ENCODE results near the gene CDADC1.
"Not testable (repeated sequence)": the region's sequence is repeated elsewhere in the genome, so short reads cannot be mapped to it uniquely, and the experiment has no call there.

Gene CDADC1

DNA sequence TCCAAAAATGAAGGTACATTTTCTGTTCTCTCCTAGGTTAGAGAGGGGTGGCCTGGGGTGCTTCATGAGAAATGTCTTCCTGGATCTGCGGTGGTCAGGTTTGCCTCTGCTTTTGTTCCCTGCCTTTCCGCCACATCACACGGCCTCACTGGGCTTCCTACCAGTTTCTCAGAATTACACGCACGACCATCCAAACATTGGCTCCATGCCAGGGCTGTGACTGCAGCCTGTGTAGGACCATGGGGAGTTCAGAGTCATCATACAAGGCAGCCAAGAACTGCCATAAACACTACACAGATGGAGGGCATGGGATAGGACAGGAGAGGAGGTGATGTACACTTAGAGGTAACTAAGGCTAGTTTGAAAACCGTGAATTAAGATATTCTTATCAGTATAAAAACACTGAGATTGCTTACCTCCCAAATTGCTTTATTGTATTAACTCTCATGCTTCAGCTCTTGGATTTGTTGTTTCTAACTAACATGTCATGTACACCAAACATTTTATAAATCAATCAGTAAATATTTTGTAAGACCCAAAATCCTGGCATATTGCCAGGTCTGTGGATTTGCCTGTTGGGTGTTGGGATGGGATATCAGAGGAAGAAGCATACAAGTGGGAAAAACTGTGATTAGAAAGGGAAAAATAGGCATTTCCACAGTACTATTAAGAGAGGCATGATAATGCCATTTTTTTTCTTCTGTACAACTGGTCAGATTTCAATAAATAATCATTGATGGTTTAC lies 45.2 kb downstream of the CDADC1 start:
- DNase-seq (ENCODE audit: low read depth in 1 of 2, low spot score in 1 of 2): no peak

DNA sequence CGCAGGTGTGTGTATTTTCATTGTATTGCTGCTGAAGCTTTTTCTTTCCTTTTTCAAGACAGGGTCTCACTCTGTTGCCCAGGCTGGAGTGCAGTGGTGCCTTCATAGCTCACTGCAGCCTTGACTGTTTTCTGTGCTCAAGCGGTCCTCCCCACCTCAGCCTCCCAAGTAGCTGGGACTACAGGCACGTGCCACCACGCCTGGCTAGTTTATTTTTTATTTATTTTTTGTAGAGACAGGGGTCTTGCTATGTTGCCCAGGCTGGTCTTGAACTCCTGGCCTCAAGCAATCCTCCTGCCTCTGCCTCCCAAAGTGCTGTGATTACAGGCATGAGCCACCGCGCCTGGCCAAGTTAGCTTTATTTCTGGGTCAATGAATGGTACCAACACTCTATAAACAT lies 47.0 kb downstream of the CDADC1 start:
- DNase-seq (ENCODE audit: low read depth in 1 of 2, low spot score in 1 of 2): not testable (repeated sequence)

DNA sequence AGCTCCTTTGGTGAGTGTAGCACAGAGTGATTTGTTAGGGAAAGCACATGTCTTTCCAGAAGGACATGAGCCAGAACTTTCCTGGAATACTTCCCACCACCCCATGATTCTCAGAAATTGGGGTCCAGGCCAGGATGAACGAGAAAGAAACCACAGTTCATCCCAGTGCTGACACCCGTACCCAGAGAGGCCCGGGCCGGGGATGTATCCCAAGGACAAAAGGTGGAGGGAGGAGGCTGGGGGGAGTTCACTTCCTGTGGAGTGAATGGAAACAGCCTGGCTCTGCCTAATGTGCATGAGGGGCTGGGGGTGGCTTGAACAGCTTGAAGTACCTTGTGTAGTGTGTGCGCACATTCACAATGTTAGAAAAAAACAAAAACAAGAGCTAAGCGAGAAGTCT lies 47.5 kb downstream of the CDADC1 start:
- no peak for DNase-seq (ENCODE audit: low read depth in 1 of 2, low spot score in 1 of 2)

DNA sequence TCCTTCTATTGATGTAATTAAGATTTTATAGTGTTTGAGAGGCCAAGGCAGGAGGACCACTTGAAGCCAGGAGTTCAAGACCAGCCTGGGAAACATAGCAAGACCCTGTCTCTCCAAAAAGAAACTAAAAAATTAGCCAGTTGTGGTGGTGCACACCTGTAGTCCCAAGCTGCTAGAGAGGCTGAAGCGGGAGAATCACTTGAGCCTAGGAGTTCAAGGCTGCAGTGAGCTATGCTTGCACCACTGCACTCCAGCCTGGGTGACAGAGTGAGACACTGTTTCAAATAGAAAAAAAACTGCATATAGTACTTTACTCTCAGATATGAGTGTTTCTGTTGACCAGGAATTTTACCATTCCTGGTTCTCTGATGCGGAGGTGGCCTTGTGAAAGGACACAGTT lies 48.9 kb downstream of the CDADC1 start:
- DNase-seq (ENCODE audit: low read depth in 1 of 2, low spot score in 1 of 2): no peak

DNA sequence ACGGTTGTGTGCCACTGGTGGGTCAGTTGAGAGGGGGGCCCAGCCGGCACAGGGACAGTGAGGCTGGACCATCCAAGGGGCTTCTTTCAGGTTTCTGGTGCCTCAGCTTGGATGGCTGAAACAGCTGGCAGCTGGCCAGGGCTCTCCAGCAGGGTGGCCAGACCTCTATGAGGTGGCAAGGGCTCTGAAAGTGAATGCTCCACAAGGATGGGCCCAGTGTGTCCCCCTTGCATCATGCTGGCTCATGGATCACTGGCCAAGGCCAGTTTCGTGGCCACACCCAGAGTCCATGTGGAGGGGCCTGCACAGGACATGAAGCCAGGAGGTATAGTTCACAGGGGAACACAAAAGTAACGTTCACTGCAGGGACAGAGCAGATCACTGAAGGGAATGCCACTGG lies 49.6 kb downstream of the CDADC1 start:
- no peak for DNase-seq (ENCODE audit: low read depth in 1 of 2, low spot score in 1 of 2)

DNA sequence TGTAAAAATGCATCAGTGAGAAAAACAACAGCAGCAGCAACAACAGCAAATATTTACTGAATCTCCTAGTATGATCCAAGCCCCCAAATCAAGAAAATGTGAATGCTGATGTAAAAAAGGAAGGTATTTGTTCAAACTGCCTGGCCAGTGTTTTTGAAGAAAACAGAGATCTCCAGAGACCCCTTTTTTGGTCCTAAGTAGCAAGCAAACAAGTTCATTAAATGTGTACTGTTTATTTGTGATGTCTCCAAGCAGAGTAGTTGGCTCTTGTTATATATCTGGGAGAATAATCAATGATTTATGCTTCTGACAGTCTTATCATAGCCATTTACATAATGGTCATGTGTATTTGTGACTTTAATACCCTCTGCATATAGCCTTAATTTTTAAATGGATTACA lies 50.7 kb downstream of the CDADC1 start:
- DNase-seq (ENCODE audit: low read depth in 1 of 2, low spot score in 1 of 2): no peak

DNA sequence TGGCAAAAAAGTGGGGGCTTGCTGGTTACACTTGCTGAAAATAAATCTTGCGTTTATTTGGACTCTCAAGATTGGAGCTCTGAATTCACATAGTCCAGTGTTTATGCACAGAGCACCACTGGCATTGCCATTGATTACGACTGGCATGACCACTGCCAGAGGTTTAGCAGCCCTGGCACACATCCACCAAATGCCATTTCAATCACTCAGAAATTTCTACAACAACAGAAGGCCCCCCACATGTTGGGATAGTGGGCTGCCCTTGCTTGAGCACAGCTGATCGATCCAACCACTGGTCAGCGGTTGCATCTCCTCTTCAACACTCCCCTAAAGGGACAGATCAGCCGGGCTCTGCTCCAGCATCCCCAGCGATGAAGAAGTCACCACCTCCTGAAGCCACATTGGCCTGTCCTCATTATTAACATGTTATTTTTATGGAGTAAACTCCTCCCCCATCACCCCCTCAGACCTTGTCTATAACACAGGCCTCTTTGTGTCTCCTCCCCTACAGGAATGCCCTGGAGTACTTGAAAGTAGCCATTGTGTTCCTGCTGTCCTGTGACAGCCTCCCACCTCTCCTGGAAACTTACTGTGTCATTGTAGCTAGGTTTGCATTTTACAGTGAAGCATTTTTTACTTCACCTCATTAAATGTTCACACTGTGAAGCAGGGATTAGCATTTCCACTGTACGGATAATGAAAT lies 51.3 kb downstream of the CDADC1 start:
- DNase-seq (ENCODE audit: low read depth in 1 of 2, low spot score in 1 of 2): no peak

DNA sequence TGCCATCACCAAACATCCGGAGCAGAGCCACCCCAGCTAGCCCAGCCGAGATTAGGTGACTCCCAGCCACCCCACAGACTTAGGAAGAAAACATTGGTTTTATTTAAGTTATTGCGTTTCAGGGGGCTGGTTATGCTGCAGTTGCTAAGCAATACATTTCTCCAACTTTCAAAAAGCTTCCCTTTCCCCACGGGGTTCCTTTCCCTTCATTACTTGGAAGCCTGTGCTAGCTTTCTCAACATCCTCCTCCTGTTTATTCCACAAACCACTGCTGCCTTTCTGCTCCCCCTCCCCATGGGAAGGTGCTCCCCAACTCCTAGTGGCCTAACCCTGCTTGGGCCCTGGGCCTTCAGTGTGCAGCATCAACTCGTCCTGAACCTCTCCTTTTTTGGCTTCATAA lies 52.6 kb downstream of the CDADC1 start:
- no peak for DNase-seq (ENCODE audit: low read depth in 1 of 2, low spot score in 1 of 2)

DNA sequence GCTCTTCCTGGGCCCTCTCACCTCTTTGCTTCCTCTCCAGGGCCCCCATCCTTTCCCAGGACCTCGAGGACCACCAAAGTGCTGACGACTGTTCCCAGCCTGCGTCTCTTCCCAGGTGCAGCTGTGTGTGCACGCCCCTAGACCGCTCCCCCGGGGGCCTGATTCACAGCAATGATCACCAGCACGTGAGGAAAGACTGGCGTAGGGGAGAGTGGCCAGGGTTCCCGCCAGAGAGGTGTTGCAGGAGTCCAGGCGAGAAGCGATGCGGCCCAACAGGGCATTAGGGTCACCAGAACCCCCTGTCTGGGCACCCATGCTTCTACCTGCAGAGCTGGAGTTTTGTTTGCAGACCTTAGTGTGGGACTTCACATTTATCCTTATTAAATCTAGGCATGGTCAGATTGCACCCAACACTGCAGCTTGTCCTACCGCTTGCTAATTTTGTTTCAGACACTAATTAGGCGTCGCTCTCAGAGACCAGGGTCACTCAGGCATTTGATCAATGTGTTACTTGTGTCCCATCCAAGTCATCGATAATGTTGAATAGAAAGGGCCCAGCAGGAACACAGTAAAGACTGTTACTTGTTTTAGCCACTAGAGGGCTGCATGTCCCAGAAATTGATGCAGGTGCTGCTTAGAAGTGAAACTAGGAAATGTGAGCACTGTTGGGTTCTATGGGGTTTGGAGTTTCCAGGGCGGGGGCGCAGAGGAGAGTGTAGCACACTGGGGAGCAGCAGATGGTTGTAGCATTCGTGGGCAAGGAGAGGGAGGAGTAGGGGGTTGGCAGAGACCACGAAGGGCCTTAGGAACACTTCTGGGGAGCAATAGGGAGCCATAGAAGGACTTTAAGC lies 53.2 kb downstream of the CDADC1 start:
- DNase-seq (ENCODE audit: low read depth in 1 of 2, low spot score in 1 of 2): peak; percentile 10 to 50

DNA sequence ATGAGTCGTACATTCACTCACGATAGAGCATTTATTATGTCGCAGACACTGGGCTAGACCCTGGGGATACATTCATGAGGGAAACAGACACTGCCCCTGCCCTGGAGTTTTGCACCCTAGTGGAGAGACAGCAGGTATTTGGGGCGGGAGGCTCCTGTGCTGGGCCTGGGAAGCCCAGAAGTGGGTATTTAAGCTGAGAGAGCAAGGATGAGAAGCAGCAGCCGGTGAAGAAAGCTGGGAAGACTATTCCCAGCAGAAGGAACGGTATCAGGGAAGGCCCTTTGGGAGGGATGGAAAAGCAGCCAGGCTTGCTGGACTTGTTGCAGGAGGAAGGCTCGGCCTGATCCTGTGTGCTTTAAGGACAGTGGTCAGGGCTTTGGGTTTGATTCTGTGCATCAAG lies 54.5 kb downstream of the CDADC1 start:
- DNase-seq (ENCODE audit: low read depth in 1 of 2, low spot score in 1 of 2): no peak

DNA sequence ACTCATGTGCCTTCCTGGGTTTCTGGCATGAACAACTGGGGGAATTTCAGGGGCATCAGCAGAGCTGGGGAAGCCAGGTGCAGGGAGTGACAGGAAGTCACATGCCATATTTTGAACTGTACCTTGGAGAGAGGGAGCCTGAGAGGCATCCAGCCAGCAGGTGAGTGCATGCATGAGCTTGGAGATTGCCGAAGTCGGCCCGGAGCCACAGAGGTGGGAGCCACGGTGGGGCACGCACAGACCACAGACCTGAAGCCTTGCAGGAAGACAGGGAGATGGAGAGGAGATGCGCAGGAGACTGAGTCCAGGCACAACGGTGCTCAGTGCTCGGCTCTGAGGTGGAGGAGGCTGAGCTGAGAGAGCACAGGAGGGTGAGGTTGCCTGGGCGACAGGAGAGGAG lies 55.1 kb downstream of the CDADC1 start:
- no peak for DNase-seq (ENCODE audit: low read depth in 1 of 2, low spot score in 1 of 2)

DNA sequence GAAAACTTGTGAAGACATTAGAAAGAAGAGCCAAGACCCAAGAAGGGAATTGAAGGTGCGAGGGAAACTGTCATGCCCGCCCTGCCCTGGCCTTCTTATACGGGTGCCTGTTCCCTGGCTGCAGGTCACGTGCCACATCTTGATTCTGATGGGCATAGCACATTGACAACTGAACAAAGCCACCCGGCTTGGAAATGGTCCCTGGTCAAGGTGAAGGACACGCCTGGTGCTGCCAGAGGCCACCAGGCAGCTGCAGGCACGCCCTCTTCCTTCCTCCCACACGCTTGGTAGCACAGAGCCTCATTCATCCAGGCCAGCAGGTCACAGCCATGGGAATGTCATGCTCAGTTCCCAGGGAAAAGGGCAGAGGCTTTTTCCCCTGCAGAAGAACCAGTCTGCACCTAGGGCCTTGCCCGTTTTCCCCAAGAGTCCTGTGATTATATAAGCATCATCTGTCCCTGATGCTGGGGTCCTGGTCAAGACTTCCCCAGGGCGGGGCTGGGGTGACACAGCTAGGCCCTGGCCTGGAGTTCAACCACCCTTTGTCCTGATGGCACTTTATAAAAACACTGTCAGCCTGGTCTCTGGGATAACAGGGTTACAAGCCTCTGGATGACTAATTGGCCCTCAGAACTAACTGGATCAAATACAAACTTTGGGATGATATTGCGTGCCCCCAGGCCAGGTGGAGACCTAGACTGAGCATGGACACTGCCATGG lies 56.0 kb downstream of the CDADC1 start:
- DNase-seq (ENCODE audit: low read depth in 1 of 2, low spot score in 1 of 2): no peak

DNA sequence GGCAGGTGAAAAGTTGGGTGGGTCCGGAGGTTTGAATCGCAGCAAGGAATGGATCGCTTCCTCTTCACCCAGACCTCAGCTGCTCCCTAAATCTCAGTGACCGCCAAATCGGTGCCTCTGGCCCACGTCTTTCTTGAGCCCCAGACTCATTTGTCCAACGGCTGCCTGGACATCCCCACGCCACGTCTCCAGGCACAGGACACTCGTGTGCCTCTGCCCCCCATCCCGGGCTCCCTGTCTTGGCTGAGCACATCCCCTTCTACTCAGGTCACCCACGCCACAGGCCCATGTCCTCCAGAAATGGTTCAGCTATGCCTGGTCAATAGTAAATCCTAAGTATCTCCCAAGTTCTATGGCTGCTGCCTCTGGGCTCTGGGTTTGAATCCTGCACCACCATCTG lies 56.6 kb downstream of the CDADC1 start:
- DNase-seq (ENCODE audit: low read depth in 1 of 2, low spot score in 1 of 2): no peak

DNA sequence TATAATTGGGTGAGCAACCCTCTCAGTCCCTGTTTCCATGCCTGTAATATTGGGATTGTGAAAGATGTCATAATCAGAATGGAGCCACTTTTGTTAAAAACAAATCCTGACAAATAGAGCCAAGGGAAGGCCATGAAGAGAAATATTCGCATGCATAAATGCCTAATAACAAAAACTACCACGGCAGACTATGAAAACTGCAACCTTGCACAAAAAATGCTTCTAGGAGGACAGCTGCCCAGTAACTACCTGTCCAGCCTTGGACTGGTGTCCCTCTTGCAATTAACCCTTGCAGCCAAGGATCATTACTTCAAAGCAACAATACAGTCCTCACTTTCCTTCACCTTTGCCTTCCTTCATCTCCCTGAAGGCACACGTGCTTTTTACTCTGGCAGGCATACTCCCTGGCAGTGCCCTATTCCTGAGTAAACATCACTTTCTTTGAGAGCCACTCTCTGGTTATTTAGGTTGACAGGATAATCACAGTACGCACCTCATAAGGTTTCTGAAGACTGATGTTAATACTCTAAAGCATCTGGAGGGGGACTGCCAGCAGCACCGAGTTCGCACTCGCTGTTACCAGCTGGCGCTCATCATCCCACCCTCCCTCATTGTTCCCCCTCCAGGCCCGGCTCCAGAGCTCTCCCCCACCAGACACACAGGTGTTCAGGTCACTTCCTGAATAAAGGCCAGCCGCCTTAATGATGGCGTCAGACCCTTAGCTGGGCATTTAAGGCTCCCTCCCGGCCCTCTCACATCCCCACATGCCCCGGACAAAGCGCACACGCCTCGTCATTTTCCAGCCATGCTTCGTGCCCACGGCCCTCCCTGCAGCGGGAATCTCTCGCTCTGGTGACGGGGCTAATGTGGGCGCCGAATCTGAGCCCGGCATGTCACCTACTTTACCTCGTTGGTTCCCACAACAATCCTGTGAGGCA lies 57.3 kb downstream of the CDADC1 start:
- no peak for DNase-seq (ENCODE audit: low read depth in 1 of 2, low spot score in 1 of 2)

DNA sequence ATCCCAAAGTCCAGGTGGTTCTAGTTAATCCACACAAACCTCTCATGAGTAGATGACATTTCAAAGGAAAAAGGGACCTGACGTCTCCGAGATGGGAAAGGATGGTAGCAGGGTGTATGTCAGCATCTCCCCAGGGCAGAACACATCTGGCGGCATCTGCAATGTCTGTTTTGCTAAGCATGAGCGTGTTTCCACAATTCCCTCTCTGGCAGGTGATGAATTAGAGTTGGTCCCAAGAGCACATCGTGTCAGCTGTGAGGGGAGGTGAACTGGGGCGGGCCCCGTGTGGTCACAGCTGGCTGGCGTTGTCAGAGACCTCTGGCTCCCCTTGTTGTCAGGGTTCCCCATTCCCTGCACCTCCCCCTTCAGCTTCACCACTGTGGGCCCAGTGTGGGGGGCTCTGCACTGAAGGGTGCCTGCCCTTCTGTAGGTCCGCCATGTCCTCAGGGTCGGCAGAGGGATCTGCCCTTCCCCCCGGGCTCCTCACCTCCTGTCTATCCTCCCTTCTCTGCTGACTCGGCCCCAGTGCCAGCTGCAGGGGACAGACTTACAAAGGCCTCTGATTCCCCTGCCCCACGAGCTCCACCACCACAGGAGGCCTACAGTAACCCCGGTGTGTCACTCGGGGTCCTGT lies 58.2 kb downstream of the CDADC1 start:
- no peak for DNase-seq (ENCODE audit: low read depth in 1 of 2, low spot score in 1 of 2)

DNA sequence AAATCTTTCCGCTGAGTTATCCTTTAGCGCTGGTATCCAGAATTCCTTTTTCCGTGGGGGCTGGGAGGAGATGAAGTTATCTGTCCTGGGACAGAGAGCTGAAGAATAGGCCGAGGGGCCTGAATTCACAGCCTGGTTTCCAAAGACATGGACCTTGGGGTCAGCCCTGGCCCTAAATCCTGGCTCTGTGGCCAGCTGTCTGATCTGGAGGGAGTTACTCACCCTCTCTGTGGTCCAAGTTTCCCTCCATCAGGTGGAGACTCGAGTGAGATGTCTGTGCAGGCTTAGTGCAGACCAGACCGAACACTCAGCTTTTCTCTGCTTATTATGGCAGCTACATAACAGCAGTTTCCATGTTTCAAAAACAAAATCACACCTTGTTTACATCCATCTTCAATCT lies 59.6 kb downstream of the CDADC1 start:
- DNase-seq (ENCODE audit: low read depth in 1 of 2, low spot score in 1 of 2): no peak

DNA sequence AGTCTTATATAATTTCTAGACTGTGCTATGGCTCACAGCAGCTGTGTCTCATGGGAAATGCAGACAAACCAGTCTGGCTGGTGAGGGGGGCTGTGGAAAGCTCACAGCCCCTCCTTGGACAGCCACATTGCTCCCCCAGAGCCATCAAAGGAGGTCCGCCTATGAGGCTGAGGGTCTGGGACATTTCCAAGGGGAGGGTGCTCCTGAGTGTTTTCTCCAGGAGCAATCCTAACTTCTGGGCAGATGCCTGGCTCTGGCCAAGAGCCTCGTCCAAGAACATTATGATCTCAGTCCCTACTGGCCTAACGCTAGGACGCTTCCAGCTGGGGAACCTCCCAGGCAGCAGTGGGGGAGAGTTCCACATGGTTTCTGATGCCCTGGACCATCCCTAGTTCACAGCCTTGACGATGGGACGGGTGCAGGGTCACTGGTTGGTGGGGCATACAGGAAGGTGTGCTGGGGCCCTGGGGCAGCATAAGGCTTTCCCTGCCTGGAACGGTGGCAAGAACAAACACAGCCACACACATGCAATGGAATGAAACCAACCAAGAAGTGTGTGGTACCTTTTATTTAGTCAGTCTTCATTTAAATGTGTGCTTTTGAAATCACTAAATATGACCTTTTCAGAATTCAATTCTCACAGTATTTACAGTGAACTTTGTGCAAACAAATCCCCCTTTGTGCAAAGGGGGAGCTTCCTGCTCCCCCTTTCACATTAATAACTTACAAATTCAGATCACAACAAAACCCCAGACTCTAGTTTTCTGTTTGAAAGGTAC lies 60.6 kb downstream of the CDADC1 start:
- DNase-seq (ENCODE audit: low read depth in 1 of 2, low spot score in 1 of 2): no peak

DNA sequence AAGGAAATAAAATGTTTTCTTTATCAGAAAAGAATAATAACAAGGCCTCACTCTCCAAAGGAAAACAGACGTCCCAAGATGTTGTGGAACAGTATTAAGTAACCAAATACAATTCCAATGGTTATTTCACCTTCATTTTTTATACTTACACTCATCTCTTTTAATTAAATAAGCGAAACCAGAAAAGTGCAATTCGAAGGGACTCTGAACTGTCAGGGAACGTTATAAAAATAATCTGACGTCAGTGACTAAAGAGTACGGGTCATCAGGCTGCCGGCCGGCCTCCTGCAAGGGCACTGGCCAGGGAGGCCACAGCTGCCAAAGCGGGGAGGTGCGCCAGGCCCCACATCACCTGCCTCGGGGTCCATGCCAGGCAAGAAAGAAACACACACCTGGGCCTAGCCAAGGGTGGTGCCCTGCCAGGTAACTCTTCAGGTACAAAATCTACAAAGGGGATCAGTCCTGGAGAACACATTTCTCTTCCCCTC lies 61.2 kb downstream of the CDADC1 start:
- DNase-seq (ENCODE audit: low read depth in 1 of 2, low spot score in 1 of 2): no peak

DNA sequence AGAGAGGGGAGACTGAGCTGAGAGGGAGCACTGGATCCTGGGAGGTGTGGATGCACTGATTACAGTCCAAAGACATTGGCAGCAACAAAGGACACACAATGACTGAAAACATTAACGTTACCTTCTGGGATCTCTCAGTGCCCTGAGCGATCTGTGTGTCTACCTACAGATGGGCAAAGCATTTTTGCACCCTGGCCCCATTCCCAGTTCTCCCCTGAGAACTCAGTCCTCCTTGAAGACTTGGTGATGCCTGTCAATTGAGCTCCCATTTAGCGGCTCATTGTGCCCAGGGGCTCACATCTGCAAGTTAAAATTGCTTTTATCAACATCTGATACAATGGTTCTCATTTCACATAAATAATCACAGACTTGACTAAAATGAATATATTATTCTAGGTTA lies 62.5 kb downstream of the CDADC1 start:
- DNase-seq (ENCODE audit: low read depth in 1 of 2, low spot score in 1 of 2): no peak

All from activated T-helper 1 cell treated with anti-CD3 and anti-CD28 coated beads, Interleukin-2, amount 50 U/mL, for 16 hours (primary cell).